ENCODE data around the gene ZNF750. TPM values are rescaled to one million over a fixed set of nuclear protein-coding genes. Genes with fewer than 3 reads are reported as not detected.

ZNF750 gene
- total RNA-seq, 1 experiment from 2014 or later = not detected

GRCh38 chr17:82881900-82882714 is 42.3 kb upstream of the ZNF750 start:
- H3K4me3 ChIP-seq (ENCODE audit: low read length) = no peak overlapping the region
- no peak overlapping the region for H3K27ac ChIP-seq (ENCODE audit: low read length)
- H3K4me1 ChIP-seq (ENCODE audit: low read length) = no peaks in the 10 kb centered on the region

GRCh38 chr17:82881324-82881823 is 41.6 kb upstream of the ZNF750 start:
- H3K4me3 ChIP-seq (ENCODE audit: low read length) = no peak overlapping the region
- no peaks in the 10 kb centered on the region for H4K20me1 ChIP-seq (ENCODE audit: insufficient read depth, low read depth, low read length)
- H3K79me2 ChIP-seq (ENCODE audit: low read length) = peaks cover 39% of the 10 kb centered on the region
- H3K9me3 ChIP-seq (ENCODE audit: low read length) = no peaks in the 10 kb centered on the region
- H3K4me1 ChIP-seq (ENCODE audit: low read length) = no peaks in the 10 kb centered on the region
- DNase-seq = no peak
- H3K27ac ChIP-seq (ENCODE audit: low read length) = no peak overlapping the region
- H2AFZ ChIP-seq (ENCODE audit: low read length) = no peak overlapping the region
- H3K9me2 ChIP-seq (replicated peaks; ENCODE audit: insufficient read depth, low read length) = no peaks in the 10 kb centered on the region
- H3K27me3 ChIP-seq (ENCODE audit: low read length) = no peaks in the 10 kb centered on the region
- no peaks in the 10 kb centered on the region for H3K36me3 ChIP-seq (ENCODE audit: insufficient read depth, low read length)
- no peak overlapping the region for H3K4me2 ChIP-seq (ENCODE audit: low read depth, low read length, poor library complexity, severe bottlenecking)
- H3K9ac ChIP-seq (ENCODE audit: low read length) = no peak overlapping the region

More at GRCh38 chr17:82881900-82882714, 42.3 kb upstream of the ZNF750 start:
- Histone ChIP-seq H3K36me3 (ENCODE audit: insufficient read depth, low read length) (no peaks in the 10 kb centered on the region), H3K9me3 (ENCODE audit: low read length) (no peaks in the 10 kb centered on the region), H3K9me2 (replicated peaks; ENCODE audit: insufficient read depth, low read length) (no peaks in the 10 kb centered on the region), H3K4me2 (ENCODE audit: low read depth, low read length, poor library complexity, severe bottlenecking) (no peak overlapping the region), H3K79me2 (ENCODE audit: low read length) (peaks cover 33% of the 10 kb centered on the region), H3K9ac (ENCODE audit: low read length) (no peak overlapping the region), H3K27me3 (ENCODE audit: low read length) (no peaks in the 10 kb centered on the region), H4K20me1 (ENCODE audit: insufficient read depth, low read depth, low read length) (no peaks in the 10 kb centered on the region), H2AFZ (ENCODE audit: low read length) (no peak overlapping the region)
- no peak for DNase-seq

GRCh38 chr17:82880620-82881323 is 41.0 kb upstream of the ZNF750 start:
- no peaks in the 10 kb centered on the region for H3K4me1 ChIP-seq (ENCODE audit: low read length)
- H2AFZ ChIP-seq (ENCODE audit: low read length) = no peak overlapping the region
- no peak for DNase-seq
- H3K9me2 ChIP-seq (replicated peaks; ENCODE audit: insufficient read depth, low read length) = no peaks in the 10 kb centered on the region
- H3K9me3 ChIP-seq (ENCODE audit: low read length) = no peaks in the 10 kb centered on the region
- H3K79me2 ChIP-seq (ENCODE audit: low read length) = peaks cover 43% of the 10 kb centered on the region
- no peak overlapping the region for H3K4me2 ChIP-seq (ENCODE audit: low read depth, low read length, poor library complexity, severe bottlenecking)
- H3K27ac ChIP-seq (ENCODE audit: low read length) = no peak overlapping the region
- H4K20me1 ChIP-seq (ENCODE audit: insufficient read depth, low read depth, low read length) = no peaks in the 10 kb centered on the region
- no peaks in the 10 kb centered on the region for H3K27me3 ChIP-seq (ENCODE audit: low read length)
- no peaks in the 10 kb centered on the region for H3K36me3 ChIP-seq (ENCODE audit: insufficient read depth, low read length)
- H3K4me3 ChIP-seq (ENCODE audit: low read length) = no peak overlapping the region
- H3K9ac ChIP-seq (ENCODE audit: low read length) = no peak overlapping the region

GRCh38 chr17:82879241-82879640 is 39.4 kb upstream of the ZNF750 start:
- H3K4me1 ChIP-seq (ENCODE audit: low read length) = no peaks in the 10 kb centered on the region
- H2AFZ ChIP-seq (ENCODE audit: low read length) = no peak overlapping the region
- H4K20me1 ChIP-seq (ENCODE audit: insufficient read depth, low read depth, low read length) = no peaks in the 10 kb centered on the region
- no peak for DNase-seq
- no peaks in the 10 kb centered on the region for H3K27me3 ChIP-seq (ENCODE audit: low read length)
- H3K36me3 ChIP-seq (ENCODE audit: insufficient read depth, low read length) = no peaks in the 10 kb centered on the region
- no peak overlapping the region for H3K27ac ChIP-seq (ENCODE audit: low read length)
- peaks cover 47% of the 10 kb centered on the region for H3K79me2 ChIP-seq (ENCODE audit: low read length)
- H3K9me3 ChIP-seq (ENCODE audit: low read length) = no peaks in the 10 kb centered on the region
- H3K9me2 ChIP-seq (replicated peaks; ENCODE audit: insufficient read depth, low read length) = no peaks in the 10 kb centered on the region
- H3K9ac ChIP-seq (ENCODE audit: low read length) = no peak overlapping the region
- no peak overlapping the region for H3K4me3 ChIP-seq (ENCODE audit: low read length)
- no peak overlapping the region for H3K4me2 ChIP-seq (ENCODE audit: low read depth, low read length, poor library complexity, severe bottlenecking)

- Histone ChIP-seq H3K36me3 (ENCODE audit: insufficient read depth, low read length) (no peaks in the 10 kb centered on the region), H3K4me1 (ENCODE audit: low read length) (no peaks in the 10 kb centered on the region), H3K9me3 (ENCODE audit: low read length) (no peaks in the 10 kb centered on the region), H3K4me3 (ENCODE audit: low read length) (no peak overlapping the region), H3K27me3 (ENCODE audit: low read length) (no peaks in the 10 kb centered on the region), H3K9ac (ENCODE audit: low read length) (no peak overlapping the region), H3K27ac (ENCODE audit: low read length) (no peak overlapping the region), H4K20me1 (ENCODE audit: insufficient read depth, low read depth, low read length) (no peaks in the 10 kb centered on the region), H3K9me2 (replicated peaks; ENCODE audit: insufficient read depth, low read length) (no peaks in the 10 kb centered on the region), H2AFZ (ENCODE audit: low read length) (no peak overlapping the region), H3K4me2 (ENCODE audit: low read depth, low read length, poor library complexity, severe bottlenecking) (no peak overlapping the region), H3K79me2 (ENCODE audit: low read length) (peaks cover 47% of the 10 kb centered on the region)
- DNase-seq = no peak
These were observed 38.7 kb upstream of the ZNF750 start for GRCh38 chr17:82878527-82878926.

GRCh38 chr17:82876602-82877379 is 37.0 kb upstream of the ZNF750 start:
- Histone ChIP-seq H3K4me3 (ENCODE audit: low read length) (no peak overlapping the region), H3K27me3 (ENCODE audit: low read length) (no peaks in the 10 kb centered on the region), H3K36me3 (ENCODE audit: insufficient read depth, low read length) (no peaks in the 10 kb centered on the region), H3K9me3 (ENCODE audit: low read length) (no peaks in the 10 kb centered on the region), H3K9ac (ENCODE audit: low read length) (no peak overlapping the region), H3K79me2 (ENCODE audit: low read length) (peaks cover 51% of the 10 kb centered on the region), H2AFZ (ENCODE audit: low read length) (no peak overlapping the region), H3K4me2 (ENCODE audit: low read depth, low read length, poor library complexity, severe bottlenecking) (no peak overlapping the region), H3K27ac (ENCODE audit: low read length) (no peak overlapping the region), H3K9me2 (replicated peaks; ENCODE audit: insufficient read depth, low read length) (no peaks in the 10 kb centered on the region), H3K4me1 (ENCODE audit: low read length) (no peaks in the 10 kb centered on the region), H4K20me1 (ENCODE audit: insufficient read depth, low read depth, low read length) (no peaks in the 10 kb centered on the region)
- no peak for DNase-seq

GRCh38 chr17:82876149-82876548 is 36.3 kb upstream of the ZNF750 start:
- Histone ChIP-seq H3K27ac (ENCODE audit: low read length) (no peak overlapping the region), H3K9ac (ENCODE audit: low read length) (no peak overlapping the region), H2AFZ (ENCODE audit: low read length) (no peak overlapping the region), H3K4me3 (ENCODE audit: low read length) (no peak overlapping the region), H3K9me2 (replicated peaks; ENCODE audit: insufficient read depth, low read length) (no peaks in the 10 kb centered on the region), H3K27me3 (ENCODE audit: low read length) (no peaks in the 10 kb centered on the region), H3K36me3 (ENCODE audit: insufficient read depth, low read length) (no peaks in the 10 kb centered on the region), H3K9me3 (ENCODE audit: low read length) (no peaks in the 10 kb centered on the region), H3K79me2 (ENCODE audit: low read length) (peaks cover 51% of the 10 kb centered on the region), H4K20me1 (ENCODE audit: insufficient read depth, low read depth, low read length) (no peaks in the 10 kb centered on the region), H3K4me2 (ENCODE audit: low read depth, low read length, poor library complexity, severe bottlenecking) (no peak overlapping the region), H3K4me1 (ENCODE audit: low read length) (peaks cover 1% of the 10 kb centered on the region)
- DNase-seq = no peak

- no peak overlapping the region for H3K9ac ChIP-seq (ENCODE audit: low read length)
- no peak overlapping the region for H3K4me3 ChIP-seq (ENCODE audit: low read length)
- no peaks in the 10 kb centered on the region for H3K9me3 ChIP-seq (ENCODE audit: low read length)
- H3K27me3 ChIP-seq (ENCODE audit: low read length) = no peaks in the 10 kb centered on the region
- no peak overlapping the region for H2AFZ ChIP-seq (ENCODE audit: low read length)
- peaks cover 8% of the 10 kb centered on the region for H3K4me1 ChIP-seq (ENCODE audit: low read length)
- H3K9me2 ChIP-seq (replicated peaks; ENCODE audit: insufficient read depth, low read length) = no peaks in the 10 kb centered on the region
- H3K79me2 ChIP-seq (ENCODE audit: low read length) = peaks cover 50% of the 10 kb centered on the region
- no peak overlapping the region for H3K27ac ChIP-seq (ENCODE audit: low read length)
- DNase-seq = no peak
- no peaks in the 10 kb centered on the region for H4K20me1 ChIP-seq (ENCODE audit: insufficient read depth, low read depth, low read length)
- no peak overlapping the region for H3K4me2 ChIP-seq (ENCODE audit: low read depth, low read length, poor library complexity, severe bottlenecking)
- H3K36me3 ChIP-seq (ENCODE audit: insufficient read depth, low read length) = no peaks in the 10 kb centered on the region
These were observed 35.6 kb upstream of the ZNF750 start for GRCh38 chr17:82875407-82875856.

Measured in Karpas-422 (cell line).